HepG2 (cell line): ENCODE results near the gene WNT3A. TPM values are rescaled to one million over a fixed set of nuclear protein-coding genes. Genes with fewer than 3 reads are reported as not detected.

Source experiments
- BCL6 ChIP-seq: IDR thresholded peaks from 2 replicates; pipeline ENCODE4 v1.6.1; 2016; ENCODE audit warnings: missing genetic modification reagents, missing compliant biosample characterization
- CHD2 ChIP-seq: IDR thresholded peaks from 2 replicates; pipeline ENCODE4 v1.6.1; 2011; ENCODE audit warnings: low read depth, low read length, improper control_type of control experiment
- CHD4 ChIP-seq: fragments of 200-600 bp; sonication (generic); IDR thresholded peaks from 2 replicates; pipeline ENCODE4 v1.7.0; 2017; ENCODE audit warnings: mild to moderate bottlenecking, low read length, borderline replicate concordance
- CSRNP1 ChIP-seq: sonication (generic); formaldehyde crosslinking; IDR thresholded peaks from 2 replicates; pipeline ENCODE4 v1.8.1; 2023; ENCODE audit warnings: mild to moderate bottlenecking, missing genetic modification reagents
- FOXO1 ChIP-seq: sonication (generic); formaldehyde crosslinking; IDR thresholded peaks from 2 replicates; pipeline ENCODE4 v1.4.0; 2020; ENCODE audit warnings: missing genetic modification reagents
- GATAD2A ChIP-seq: IDR thresholded peaks from 2 replicates; pipeline ENCODE4 v1.6.1; 2016
- HDAC2 ChIP-seq: sonication (generic); formaldehyde crosslinking; IDR thresholded peaks from 2 replicates; pipeline ENCODE4 v1.4.0; 2020; ENCODE audit warnings: missing genetic modification reagents
- IKZF4 ChIP-seq: sonication (generic); formaldehyde crosslinking; IDR thresholded peaks from 2 replicates; pipeline ENCODE4 v1.5.1; 2020; ENCODE audit warnings: borderline replicate concordance, mild to moderate bottlenecking, low read depth, missing genetic modification reagents; ENCODE audit errors: not compliant biosample characterization
- KDM6A ChIP-seq: IDR thresholded peaks from 2 replicates; pipeline ENCODE4 v1.6.1; 2016; ENCODE audit warnings: low read depth
- KMT2A ChIP-seq: sonication (generic); formaldehyde crosslinking; IDR thresholded peaks from 2 replicates; pipeline ENCODE4 v1.4.0; 2020; ENCODE audit warnings: missing genetic modification reagents
- MAZ ChIP-seq, 2 experiments: sonication (generic) in 1 of 2; formaldehyde crosslinking in 1 of 2; IDR thresholded peaks; 2 replicates each; pipeline versions ENCODE4 v1.5.0 to v1.6.1; 2012 to 2020; ENCODE audit warnings: low read depth in 2 of 2, mild to moderate bottlenecking in 2 of 2, borderline replicate concordance in 1 of 2, improper control_type of control experiment in 1 of 2, low read length in 1 of 2, missing genetic modification reagents in 1 of 2, moderate library complexity in 1 of 2
- NCOA1 ChIP-seq: sonication (generic); formaldehyde crosslinking; IDR thresholded peaks from 2 replicates; pipeline ENCODE4 v1.9.0; 2021; ENCODE audit warnings: missing genetic modification reagents
- PRDM15 ChIP-seq: sonication (generic); formaldehyde crosslinking; IDR thresholded peaks from 2 replicates; pipeline ENCODE4 v1.4.0; 2020; ENCODE audit warnings: missing genetic modification reagents
- SRSF9 ChIP-seq: fragments of 200-400 bp; formaldehyde crosslinking; IDR thresholded peaks from 2 replicates; pipeline ENCODE4 v1.6.1; 2018; ENCODE audit warnings: borderline replicate concordance, mild to moderate bottlenecking, low read depth, low read length; ENCODE audit not compliant: insufficient read depth, poor library complexity, severe bottlenecking
- ZNF205 ChIP-seq: IDR thresholded peaks from 2 replicates; pipeline ENCODE4 v1.6.1; 2018; ENCODE audit warnings: missing biosample characterization, missing genetic modification reagents
- ZNF296 ChIP-seq: sonication (generic); formaldehyde crosslinking; conservative IDR thresholded peaks from 2 replicates; pipeline ENCODE4 v1.5.0; 2020; ENCODE audit warnings: mild to moderate bottlenecking, missing genetic modification reagents
- ZNF441 ChIP-seq: sonication (generic); formaldehyde crosslinking; IDR thresholded peaks from 2 replicates; pipeline ENCODE4 v1.7.0; 2021; ENCODE audit warnings: missing genetic modification reagents, borderline replicate concordance
- ZNF543 ChIP-seq: sonication (generic); formaldehyde crosslinking; IDR thresholded peaks from 2 replicates; pipeline ENCODE4 v1.4.0; 2020; ENCODE audit warnings: mild to moderate bottlenecking, missing genetic modification reagents
- ZNF567 ChIP-seq: sonication (generic); formaldehyde crosslinking; IDR thresholded peaks from 2 replicates; pipeline ENCODE4 v1.8.1; 2023; ENCODE audit warnings: mild to moderate bottlenecking, missing genetic modification reagents, borderline replicate concordance
- ZNF724P ChIP-seq: sonication (generic); formaldehyde crosslinking; IDR thresholded peaks from 2 replicates; pipeline ENCODE4 v1.8.0; 2022; ENCODE audit warnings: missing genetic modification reagents, borderline replicate concordance
- polyA plus RNA-seq, 8 experiments: library from polyadenylated mRNA; depleted of rRNA in 3 of 8; stranded (reverse) in 7 of 8; unstranded in 1 of 8; fragments of >200 nt; fragmentation: Illumina TruSeq in 4 of 8; extraction: Trizol in 4 of 8; gene quantifications; 2 replicates each; pipeline versions ENCODE4 v1.2.1 to v1.2.3, GENCODE V29; 2011 to 2016; ENCODE audit warnings: low read depth in 4 of 8, missing spikeins in 1 of 8, mixed read lengths in 1 of 8; ENCODE audit not compliant: insufficient read depth in 1 of 8
- total RNA-seq, 5 experiments: library from RNA; depleted of rRNA; stranded (reverse); fragments of >200 nt; fragmentation: Illumina TruSeq; extraction: Trizol; gene quantifications; 2 replicates each; pipeline ENCODE4 v1.2.3, GENCODE V29; 2016; ENCODE audit warnings: low read depth in 1 of 5
- TF ChIP-seq, protein P1 (sequence below): sonication (generic); formaldehyde crosslinking; IDR thresholded peaks from 2 replicates; pipeline ENCODE4 v1.8.0; 2022; ENCODE audit warnings: missing genetic modification reagents, mild to moderate bottlenecking, moderate library complexity, borderline replicate concordance

WNT3A gene
- total and polyA plus RNA-seq, 2 of the 13 experiments (the other 11 are each of a cell fraction or from before 2014, with no cell fraction given), result not detected

GRCh38 chr1:228082918-228083870 is 76.4 kb downstream of the WNT3A start (continued):
- TF ChIP-seq CSRNP1 (CRISPR knock-in tag), result peak; percentile 50; the same call in 1 of the 2 replicates
- TF ChIP-seq ZNF441 (CRISPR knock-in tag), result no peak
- TF ChIP-seq ZNF205 (CRISPR knock-in tag), result no peak
- no peak for TF ChIP-seq GATAD2A (CRISPR knock-in tag)
- no peak for TF ChIP-seq ZNF296
- no peak for TF ChIP-seq KDM6A (CRISPR knock-in tag)
- no peak for TF ChIP-seq ZNF543
- no peak for TF ChIP-seq MAZ (IDR thresholded peaks at IDR 0.05; ENCODE audit: borderline replicate concordance, low read depth, low read length)
- no peak for TF ChIP-seq MAZ (CRISPR knock-in tag; IDR thresholded peaks at IDR 0.05; ENCODE audit: low read depth)
- TF ChIP-seq FOXO1 (CRISPR knock-in tag), result no peak
- no peak for TF ChIP-seq ZNF567 (CRISPR knock-in tag)
- TF ChIP-seq ZNF724P (CRISPR knock-in tag), result 0 out of 2 replicates have a peak, but pooled peaks have one; percentile 31
- TF ChIP-seq NCOA1 (CRISPR knock-in tag), result no peak
- TF ChIP-seq HDAC2 (CRISPR knock-in tag), result no peak; the same call in 1 of the 2 replicates
- TF ChIP-seq KMT2A, result no peak
- TF ChIP-seq IKZF4 (CRISPR knock-in tag), result no peak
- no peak for TF ChIP-seq BCL6 (CRISPR knock-in tag)
- no peak for TF ChIP-seq PRDM15
- no peak for TF ChIP-seq CHD2
- TF ChIP-seq, protein P1, sequence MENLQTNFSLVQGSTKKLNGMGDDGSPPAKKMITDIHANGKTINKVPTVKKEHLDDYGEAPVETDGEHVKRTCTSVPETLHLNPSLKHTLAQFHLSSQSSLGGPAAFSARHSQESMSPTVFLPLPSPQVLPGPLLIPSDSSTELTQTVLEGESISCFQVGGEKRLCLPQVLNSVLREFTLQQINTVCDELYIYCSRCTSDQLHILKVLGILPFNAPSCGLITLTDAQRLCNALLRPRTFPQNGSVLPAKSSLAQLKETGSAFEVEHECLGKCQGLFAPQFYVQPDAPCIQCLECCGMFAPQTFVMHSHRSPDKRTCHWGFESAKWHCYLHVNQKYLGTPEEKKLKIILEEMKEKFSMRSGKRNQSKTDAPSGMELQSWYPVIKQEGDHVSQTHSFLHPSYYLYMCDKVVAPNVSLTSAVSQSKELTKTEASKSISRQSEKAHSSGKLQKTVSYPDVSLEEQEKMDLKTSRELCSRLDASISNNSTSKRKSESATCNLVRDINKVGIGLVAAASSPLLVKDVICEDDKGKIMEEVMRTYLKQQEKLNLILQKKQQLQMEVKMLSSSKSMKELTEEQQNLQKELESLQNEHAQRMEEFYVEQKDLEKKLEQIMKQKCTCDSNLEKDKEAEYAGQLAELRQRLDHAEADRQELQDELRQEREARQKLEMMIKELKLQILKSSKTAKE, result no peak
- no peak for TF ChIP-seq SRSF9
- TF ChIP-seq CHD4, result no peak
